IPS DF 4.7 (cell line): ENCODE data around the gene TMEM182.

ENCODE experiments used
- DNase-seq: peaks from one replicate; pipeline ENCODE4 v3.0.0-alpha.2; 2013; ENCODE audit warnings: low spot score; ENCODE audit errors: extremely low read depth

Gene TMEM182

DNA sequence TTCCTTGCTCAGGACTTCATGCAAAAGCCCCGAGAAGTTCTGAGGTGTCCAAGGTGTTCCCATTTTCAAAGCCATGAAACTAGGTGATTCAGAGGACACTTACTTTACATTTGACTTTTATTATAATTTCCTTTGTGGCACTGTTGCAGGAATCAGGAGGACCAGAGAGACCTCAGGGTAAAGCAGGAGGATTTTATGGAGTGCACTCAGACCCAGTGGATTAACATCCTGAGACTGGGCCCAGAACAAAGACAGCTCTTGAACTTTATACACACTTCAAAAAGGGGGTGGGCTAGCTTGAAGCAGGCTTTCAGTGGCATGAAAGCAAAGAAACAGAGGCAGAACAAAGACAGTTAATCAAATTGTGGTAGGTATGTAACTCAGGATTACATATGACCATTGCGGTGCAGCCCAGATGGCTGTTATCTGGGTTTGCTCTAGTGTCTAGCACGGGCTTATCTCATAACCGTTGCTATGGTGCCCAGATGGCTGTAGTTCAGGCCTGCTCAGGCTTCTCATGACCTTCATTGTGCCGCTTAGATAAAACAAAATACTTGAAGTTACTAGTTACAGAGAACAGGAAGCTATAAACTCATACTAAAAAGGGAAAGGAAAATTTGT lies 39.4 kb downstream of the TMEM182 start:
- DNase-seq, result no peak

DNA sequence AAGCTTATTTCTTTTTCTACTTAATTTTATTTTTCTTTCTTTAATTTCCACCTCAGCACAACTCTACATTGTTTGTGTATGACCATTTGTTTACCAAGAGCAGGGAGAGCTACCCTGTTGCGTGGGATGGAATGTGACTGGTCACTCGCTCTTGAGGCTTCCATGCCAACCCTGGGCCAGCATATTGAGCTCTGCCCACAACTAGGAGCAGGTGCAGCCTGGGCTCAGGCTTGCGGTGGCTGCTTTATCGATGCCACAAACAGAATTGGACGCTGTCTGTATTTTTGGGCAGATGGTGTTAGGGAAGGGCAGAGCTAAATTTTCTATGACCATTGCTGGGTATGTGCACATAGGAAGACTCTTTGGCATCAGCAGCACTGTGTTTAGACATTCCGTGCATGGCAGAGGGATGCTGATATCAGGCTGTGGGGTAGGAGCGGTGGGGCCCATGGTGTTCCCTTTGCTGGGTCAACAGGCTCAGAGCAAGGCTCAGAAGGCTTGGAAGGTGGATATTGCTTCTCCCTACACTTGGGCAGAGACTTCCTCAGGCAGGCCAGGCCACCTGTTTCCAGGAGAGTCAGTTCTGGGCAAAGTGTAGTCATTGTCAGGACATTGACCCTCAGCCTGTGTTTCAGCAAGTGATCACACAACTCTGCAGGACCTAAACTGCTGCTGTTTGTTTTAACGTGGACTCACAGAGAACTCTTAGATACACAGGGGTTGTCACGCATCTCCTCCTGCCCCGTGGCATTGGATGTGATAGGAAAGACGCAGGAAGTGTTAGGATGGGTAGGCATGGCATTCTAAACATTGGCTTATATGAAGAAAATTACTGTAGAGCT lies 40.2 kb downstream of the TMEM182 start:
- no peak for DNase-seq

DNA sequence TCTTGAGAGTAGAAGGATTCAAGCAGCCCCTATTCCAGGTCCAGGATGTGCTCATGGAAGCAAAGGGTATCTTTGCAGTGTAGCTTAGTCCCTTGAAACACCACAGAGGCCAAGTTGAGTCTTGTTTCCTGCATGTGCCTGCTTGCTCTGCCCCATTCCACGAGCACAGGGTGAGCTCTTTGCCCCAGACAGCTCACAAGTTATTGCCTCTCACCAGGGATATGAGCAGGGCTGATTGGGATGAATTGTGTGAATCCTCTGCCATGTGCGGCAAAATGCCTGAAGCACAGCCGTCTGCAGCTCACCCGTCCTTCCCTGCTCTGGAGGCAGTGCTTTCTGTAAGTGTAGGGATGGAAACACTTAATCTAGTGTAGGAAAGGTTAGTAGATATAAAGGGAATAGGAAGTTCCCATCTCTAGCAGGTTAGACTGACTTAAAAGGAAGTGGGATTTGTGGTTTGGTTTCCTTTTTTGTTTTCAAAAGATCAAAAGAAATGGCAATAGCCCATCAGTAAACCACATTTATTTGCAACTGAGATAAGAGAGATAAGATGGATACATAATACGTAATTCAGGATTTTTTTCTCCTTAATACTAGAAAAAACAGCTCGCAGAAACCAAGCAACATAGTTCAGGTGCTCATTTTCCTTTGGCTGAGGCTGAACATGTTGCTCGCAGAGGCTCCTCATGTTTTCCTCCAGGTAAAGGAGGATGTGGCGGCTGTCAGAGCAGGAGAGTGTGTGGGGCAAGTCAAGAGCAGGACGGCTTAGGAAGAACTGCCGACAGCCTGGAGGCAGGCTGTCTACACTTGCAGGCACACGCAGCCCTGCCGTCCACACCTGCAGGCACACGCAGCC lies 41.4 kb downstream of the TMEM182 start:
- no peak for DNase-seq

DNA sequence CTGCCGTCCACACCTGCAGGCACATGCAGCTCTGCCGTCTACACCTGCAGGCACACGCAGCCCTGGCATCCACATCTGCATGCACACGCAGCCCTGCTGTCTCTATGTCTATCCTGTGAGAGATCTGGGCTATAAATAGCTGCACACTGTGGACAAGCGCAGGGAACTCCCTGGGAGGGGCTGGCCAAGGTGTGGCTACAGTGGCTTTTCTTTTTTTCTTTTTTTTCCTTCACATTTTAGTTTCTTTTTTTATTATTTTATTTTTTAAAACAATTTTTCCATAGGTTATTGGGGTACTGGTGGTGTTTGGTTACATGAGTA lies 42.0 kb downstream of the TMEM182 start:
- DNase-seq, result no peak

DNA sequence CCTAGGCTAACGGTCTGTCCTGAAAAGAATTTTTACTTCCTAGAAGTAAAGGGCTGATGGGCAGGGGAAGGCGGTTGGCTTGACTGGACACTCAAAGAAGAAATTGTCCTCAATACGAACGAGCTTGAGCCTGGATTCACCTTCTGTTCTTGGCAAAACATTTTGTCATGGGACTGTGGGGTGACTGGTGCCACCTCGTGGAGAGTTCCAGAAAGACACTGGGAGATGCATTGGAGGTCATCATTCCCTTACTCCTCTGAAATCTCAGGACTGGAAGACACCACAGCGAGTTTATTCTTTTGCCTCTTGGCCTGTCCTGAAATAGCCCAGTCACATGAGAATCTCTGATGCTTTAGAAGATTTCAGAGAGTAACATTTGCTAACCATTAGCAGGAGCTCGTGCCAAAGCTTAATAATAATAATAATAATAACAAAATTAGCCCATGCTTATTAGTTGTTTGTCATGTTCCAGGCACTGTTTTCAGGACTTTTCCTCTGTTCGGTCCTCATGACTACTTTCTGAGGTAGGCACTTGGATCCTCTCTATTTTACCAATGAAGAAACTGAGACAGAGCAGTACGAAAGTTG lies 44.5 kb downstream of the TMEM182 start:
- DNase-seq, result peak; percentile 60

DNA sequence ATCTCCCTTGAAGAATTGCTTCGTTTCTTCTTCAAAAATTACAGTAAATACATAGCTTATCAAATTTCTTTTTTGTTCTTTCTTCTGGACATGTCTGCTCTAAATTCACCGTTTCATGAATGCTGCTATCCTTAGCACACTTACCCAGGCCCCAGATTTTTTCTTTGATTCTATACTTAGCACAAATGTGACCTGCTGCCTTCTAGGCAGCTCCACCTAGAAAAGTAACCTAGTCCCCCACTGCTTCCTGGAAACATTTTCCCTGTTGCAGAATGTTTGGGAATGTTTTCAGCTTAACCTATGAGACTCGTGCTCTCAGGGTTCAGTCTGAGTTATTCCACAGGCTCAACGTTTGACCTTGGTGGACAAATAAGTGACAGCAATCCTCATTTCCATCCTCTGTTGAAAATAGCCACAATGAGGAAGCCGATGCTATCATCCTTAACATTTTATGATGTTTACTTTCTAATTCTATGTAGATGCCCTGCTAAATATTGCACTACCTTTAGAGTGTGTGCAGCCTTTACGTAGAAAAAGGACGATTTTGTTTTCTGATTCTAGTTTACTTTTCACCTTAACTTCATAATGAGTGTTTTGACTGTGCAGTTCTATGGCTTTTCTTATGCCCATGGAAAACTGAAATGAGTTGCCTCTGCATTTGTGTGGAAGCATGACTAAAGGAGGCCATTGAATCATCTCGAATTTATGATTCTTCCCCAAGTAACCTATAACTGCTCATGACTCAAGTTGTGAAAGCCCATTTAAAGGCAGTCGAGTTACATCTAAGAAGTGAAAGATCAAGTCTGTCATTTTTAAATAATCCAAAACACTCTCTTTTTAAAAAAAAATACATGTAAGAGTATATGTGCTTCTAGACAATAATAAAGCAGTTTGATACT lies 47.7 kb downstream of the TMEM182 start:
- no peak for DNase-seq

DNA sequence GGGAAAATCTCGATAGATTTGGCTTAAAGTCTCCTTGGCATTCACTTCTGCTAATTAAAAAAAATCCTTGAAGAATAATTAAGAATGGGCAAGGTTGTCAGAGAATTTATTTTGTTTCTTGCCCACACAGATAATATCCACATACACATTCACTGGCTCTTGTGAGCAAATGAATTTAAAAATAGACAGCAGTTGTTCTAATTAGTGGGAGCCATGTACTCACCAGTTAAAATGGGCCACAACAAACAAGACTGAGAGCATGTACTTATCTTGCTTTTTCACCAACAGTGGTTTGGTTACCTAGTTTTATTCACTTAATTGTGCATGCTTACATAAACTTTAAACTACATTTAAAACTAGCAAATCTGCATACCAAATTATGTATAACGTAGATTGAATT lies 53.5 kb downstream of the TMEM182 start:
- no peak for DNase-seq

DNA sequence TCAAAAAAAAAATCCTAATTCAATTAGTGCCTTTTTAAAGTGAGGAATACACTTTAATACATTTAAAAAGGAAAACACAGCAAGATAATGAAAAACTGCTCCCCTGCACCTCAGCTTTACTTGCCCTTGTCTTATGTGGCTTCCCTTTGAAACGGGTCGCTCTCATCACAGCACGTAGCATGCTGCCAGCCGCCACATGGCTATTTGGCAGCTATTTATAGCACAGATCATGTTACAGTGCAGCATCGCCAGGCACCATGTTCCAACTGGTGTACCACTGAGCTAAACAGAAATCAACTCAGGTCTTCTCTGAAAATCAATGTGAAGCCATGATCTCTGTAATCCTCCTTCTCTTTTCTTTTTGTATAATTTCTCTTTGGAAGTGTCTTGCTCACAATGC lies 65.1 kb downstream of the TMEM182 start:
- DNase-seq, result no peak

DNA sequence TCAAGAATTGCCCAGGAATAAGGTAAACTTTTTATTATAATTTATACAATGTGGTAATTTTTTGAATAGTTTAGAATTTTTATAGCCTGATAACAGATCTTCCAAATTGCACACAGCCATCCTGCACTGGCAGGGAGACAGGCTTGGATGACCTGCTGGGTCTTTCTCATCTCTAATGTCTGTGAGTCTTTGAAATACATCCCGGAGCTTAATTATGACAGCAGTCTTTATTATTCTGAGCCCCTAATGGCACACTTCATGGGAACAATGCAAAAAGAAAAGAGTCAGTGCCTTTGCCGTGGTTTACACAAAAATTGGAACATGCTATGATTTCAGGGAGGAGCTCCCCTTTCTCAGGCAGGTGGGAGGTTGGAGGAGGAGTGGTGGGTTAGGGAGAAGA lies 71.0 kb downstream of the TMEM182 start:
- no peak for DNase-seq

DNA sequence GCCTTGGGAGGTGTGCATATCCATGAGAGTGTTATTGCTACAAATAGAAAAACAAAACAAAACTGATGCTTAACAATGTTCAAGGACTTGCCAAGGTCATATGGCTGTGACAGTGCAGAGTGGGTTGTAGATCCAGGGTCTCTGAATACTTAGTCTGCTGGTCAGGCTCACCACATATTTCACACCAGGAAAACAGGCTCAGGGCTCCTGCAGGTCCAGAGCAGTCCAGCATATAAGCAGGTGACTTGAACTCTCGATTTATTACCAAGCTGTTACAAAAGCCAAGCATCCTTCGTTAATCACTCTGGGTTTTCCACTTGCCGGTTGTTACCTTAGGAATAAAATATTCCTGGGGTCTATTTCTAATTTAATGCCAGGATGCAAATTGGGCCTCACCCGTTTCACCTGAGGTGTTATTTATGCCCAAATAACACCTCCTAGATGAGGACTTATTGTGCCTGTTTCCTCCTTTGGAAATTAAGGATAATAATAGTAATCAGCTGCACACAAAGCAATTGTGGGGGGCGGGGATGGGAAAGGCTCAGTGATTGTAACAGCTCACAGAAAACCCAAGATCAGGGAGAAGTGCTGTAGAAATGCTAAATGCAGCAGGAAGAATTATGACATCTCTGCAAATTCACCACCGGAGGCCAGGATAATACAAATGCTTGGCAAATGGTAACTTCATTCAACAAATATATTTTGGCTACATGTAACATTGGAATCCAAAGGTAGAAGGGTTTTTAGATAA lies 72.9 kb downstream of the TMEM182 start:
- DNase-seq, result no peak

DNA sequence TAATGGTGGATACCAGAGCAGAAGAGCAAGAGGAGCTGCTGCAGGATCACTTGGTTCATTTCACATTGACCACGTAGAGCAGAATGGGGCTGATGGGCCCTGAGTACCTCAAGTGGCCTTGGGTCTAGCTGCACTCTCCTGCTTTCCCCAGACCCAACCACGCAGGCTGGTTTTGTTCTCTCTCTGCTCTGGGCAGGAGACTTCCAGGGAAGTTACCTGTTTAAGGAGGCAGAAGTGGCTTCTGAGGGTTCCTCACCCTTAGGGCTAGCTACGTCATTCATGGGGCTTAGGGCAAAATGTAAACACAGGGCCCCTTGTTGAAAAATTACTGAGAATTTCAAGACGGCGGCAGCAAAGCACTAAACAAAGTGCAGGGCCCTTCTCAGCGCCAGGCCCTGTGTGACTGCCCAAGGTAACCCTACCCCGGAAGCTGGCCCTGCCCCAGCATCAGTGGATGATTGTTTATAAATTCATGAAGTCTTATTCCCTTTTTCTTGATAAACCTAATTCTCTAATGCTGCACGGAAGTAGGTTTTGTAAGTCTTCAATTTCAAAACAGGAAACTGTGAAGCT lies 75.9 kb downstream of the TMEM182 start:
- no peak for DNase-seq

DNA sequence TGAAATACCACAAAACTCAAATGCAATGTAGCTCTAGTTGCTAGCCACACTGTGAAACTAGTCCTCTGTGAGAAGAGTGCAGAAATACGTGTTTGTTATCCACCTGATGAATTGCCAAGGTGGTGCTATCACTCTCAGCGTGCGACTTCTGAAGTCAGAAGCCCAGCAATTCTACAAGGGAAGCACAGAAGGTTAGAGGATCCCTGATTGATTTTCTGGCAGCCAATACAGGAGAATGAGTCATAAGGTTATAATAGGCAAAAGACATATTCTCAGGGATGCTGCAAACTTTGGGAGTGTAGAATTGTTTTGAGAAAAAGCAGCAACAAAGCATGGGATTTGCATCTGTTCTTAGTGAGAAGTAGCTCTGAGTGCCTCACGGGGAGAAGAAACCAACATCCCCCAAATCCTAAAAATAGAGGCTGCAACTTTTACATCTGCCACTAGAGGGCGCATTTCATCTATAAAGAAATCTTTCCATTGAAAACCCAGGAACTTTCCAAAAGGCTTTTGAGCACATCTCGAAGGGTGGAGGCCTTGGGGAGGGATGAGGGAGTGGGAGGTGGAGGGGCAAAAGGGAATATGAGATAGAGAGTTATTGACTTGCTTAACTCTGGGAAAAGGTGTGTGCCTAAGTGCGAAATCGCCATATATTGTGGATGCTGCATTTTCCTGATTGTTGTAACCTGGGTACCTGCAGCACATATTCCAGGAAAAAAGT lies 78.0 kb downstream of the TMEM182 start:
- peak; percentile 44 for DNase-seq

DNA sequence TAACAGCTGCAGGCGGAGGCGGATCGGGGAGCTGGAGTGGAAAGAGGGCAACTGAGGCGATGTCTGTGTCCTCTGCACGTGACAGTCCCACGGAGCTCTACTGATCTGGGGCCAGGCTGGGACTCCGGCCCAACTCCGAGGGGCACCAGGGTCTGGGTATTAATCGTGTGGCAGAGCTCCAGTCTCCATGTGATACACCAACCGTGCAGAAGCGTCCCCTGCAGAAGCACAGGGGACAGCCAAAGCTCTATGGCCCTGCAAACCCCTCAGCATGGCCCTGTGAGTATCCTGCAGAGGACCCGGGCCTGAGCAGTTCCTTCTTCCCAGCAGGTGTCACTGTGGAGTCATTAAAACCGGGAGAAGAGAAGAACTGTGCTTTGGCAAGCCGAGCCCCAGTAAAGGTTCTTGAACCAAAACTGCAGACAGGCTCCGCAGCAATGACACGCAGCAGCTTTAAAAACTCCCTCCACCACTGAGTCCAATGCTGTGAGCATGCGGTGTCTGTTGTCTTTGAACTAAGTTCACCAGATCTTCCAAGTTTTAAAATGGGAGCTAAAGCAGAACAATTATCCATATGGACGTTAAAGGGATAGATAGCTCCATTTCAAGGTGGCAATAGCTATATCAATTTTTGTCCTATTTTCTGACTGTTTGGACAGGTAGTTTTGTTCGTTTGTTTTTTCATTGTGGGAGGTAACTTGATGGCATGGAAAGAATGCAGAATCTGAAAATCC lies 79.4 kb downstream of the TMEM182 start:
- DNase-seq, result peak; percentile 51

DNA sequence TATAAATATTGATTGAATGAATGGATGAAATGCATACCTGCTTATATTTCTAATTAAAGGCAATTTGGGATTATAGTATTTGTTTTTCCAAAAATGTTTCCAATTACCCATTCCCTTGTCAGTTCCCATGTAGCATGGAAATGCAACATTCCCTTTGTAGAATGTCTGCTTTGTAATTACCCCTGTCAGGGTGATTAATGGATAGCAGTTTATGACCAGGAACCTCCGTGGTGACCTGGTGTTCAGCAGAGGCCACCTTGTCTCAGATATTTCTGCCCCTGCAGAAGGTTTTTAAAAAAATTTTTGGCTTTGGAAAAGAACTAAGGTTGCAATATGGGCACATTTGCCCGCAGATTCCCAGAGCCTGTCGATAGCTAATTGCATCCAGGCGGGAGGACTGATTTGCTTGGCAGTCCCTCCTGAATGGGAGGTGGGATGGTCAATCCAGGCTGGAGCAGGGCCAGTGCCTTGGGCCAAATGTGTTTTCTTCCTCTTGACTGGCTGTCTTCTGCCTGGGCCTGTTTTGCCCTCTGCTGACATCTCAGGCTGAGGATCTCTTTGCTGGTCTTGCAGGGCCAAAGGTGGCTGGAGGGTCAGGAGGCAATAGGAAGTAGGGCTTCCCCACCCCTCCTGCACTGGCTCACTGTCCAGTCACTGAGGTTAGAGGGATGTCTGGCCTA lies 82.1 kb downstream of the TMEM182 start:
- DNase-seq, result no peak

DNA sequence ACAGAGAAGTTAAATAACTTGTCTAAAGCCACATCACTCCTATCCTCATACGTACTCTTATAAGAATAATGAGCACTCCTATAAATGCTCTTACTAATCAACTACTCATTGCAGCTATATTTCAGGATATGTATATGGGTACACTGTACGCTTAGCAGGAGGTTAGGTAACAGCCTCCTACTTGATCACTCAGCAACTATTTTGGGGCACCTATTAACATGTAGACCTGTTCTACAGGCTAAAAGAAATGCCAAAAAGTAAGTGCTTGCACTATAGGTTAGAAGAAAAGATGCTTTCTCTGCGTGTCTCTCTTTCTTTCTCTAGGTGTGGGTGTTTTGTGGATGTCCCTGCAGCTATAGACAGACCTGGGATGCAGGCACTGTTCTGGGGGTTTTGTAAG lies 83.1 kb downstream of the TMEM182 start:
- no peak for DNase-seq

DNA sequence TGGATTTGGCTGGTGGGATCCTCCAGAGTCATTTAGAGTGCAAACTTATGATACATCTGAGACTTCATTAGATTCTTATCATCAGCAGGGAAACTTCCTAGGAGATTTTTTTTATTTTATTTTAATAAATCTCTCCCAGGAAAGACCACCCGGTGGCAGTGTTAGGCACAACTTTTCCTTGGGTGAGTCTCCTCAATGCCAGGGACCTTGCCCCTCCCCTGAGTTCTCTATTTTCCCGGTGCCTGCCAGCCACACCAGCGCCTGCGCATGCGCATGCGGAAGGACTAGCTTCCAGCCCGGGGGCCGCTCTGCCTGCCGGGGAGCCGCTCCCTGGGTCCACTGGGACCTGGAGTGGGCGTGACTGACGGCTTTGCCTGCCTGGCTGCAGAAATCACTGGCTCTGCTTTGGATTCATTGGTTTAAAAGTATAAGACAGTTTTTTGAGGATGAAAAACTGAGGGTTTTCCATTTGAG lies 86.6 kb downstream of the TMEM182 start:
- peak; percentile 64 for DNase-seq

DNA sequence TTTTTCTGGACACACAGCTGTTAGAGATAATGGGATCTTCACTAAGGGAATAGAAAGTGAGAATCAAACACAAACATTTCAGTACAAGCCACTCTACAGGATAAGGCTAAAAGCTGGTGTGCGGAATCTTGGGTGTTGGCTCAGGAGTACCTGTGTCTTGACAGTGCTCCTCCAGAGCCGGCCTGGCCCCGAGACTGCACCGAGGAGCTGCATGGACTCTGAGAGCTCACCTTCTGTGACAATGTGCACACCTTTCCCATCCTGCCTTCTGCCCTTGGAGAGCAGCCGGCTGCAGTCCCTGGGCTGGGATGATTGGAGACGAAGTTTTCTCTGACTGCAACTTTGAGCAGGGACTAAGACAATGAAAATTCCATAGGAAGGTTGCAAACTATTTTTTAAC lies 89.1 kb downstream of the TMEM182 start:
- DNase-seq, result no peak

DNA sequence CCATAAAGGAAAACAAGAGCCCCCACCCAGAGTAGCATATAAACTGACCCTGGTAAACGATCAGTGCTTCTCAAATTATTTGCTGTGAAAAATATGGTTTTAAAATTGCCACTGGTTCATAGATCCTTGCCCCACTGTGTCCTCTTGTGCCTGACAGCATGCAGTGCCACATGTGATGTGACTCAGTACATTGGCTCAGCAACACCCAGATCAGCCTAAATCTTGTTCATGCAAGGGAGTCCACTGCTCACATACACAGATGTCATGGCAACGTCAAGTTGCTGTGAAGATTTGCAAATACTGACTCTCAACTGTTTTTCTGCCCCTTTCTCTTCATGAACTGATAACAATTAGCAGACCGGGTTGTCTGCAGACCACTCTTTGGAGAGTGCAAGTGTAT lies 91.0 kb downstream of the TMEM182 start:
- DNase-seq, result no peak
